SIG-M5 treated with dmso at 0.1 percent for 504 hours (cell line): ENCODE data around the gene SIRPD.
"Not testable (repeated sequence)": the region's sequence is repeated elsewhere in the genome, so short reads cannot be mapped to it uniquely, and the experiment has no call there.

ENCODE experiments used
- DNase-seq: peaks from one replicate; lab custom pipeline; 2025; ENCODE audit not compliant: unreplicated experiment; lab: John Stamatoyannopoulos, UW

Gene SIRPD

GRCh38 chr20:1557605-1558004 lies at the start of gene SIRPD:
Gene SIRPD (minus strand): TSS chr20:1557705. CDS start chr20:1557653, 52 bp downstream.
- DNase-seq = no peak

GRCh38 chr20:1600736-1601135 lies 43.2 kb upstream of the SIRPD start:
- DNase-seq = no peak

- peak; percentile 31 for DNase-seq
Measured at GRCh38 chr20:1595333-1595732, 37.8 kb upstream of the SIRPD start.

GRCh38 chr20:1588533-1589460 lies 31.3 kb upstream of the SIRPD start:
- DNase-seq = peak; percentile 99

- peak; percentile 75 for DNase-seq
Measured at GRCh38 chr20:1587781-1588532, 30.5 kb upstream of the SIRPD start.

GRCh38 chr20:1579488-1579887 lies 22.0 kb upstream of the SIRPD start:
- DNase-seq = no peak

- no peak for DNase-seq
Measured at GRCh38 chr20:1577906-1578305, 20.4 kb upstream of the SIRPD start.

GRCh38 chr20:1577313-1577712 lies 19.8 kb upstream of the SIRPD start:
- DNase-seq = not testable (repeated sequence)

GRCh38 chr20:1576641-1577040 lies 19.1 kb upstream of the SIRPD start:
- DNase-seq = peak; percentile 26

- DNase-seq = not testable (repeated sequence)
Measured at GRCh38 chr20:1576003-1576402, 18.5 kb upstream of the SIRPD start.

GRCh38 chr20:1571583-1571982 lies 14.1 kb upstream of the SIRPD start:
- not testable (repeated sequence) for DNase-seq

- peak; percentile 85 for DNase-seq
Measured at GRCh38 chr20:1569415-1569881, 11.9 kb upstream of the SIRPD start.

- DNase-seq = no peak
Measured at GRCh38 chr20:1568163-1568490, 10.6 kb upstream of the SIRPD start.

GRCh38 chr20:1567392-1568162 lies 10.1 kb upstream of the SIRPD start:
- peak; percentile 90 for DNase-seq

GRCh38 chr20:1566701-1567100 lies 9.2 kb upstream of the SIRPD start:
- DNase-seq = no peak

- no peak for DNase-seq
Measured at GRCh38 chr20:1565461-1565860, 8.0 kb upstream of the SIRPD start.

GRCh38 chr20:1563598-1563997 lies 6.1 kb upstream of the SIRPD start:
- DNase-seq = no peak

GRCh38 chr20:1562622-1563021 lies 5.1 kb upstream of the SIRPD start:
- peak; percentile 93 for DNase-seq

GRCh38 chr20:1561350-1561749 lies 3.8 kb upstream of the SIRPD start:
- no peak for DNase-seq

- DNase-seq = peak; percentile 34
Measured at GRCh38 chr20:1555952-1556351, 1.6 kb downstream of the SIRPD start.

- no peak for DNase-seq
Measured at GRCh38 chr20:1539816-1540419, 17.6 kb downstream of the SIRPD start.
